HPDE6-E6E7 (cell line): Measurements from ENCODE around the gene DAZAP2.
A peak's percentile ranks its signal among the peaks of the same experiment; 100 is the strongest.

Experiments
- DNase-seq: peaks from one replicate; pipeline ENCODE4 v3.0.0; 2011; ENCODE audit warnings: missing footprints; ENCODE audit errors: extremely low spot score

Gene DAZAP2

DNA sequence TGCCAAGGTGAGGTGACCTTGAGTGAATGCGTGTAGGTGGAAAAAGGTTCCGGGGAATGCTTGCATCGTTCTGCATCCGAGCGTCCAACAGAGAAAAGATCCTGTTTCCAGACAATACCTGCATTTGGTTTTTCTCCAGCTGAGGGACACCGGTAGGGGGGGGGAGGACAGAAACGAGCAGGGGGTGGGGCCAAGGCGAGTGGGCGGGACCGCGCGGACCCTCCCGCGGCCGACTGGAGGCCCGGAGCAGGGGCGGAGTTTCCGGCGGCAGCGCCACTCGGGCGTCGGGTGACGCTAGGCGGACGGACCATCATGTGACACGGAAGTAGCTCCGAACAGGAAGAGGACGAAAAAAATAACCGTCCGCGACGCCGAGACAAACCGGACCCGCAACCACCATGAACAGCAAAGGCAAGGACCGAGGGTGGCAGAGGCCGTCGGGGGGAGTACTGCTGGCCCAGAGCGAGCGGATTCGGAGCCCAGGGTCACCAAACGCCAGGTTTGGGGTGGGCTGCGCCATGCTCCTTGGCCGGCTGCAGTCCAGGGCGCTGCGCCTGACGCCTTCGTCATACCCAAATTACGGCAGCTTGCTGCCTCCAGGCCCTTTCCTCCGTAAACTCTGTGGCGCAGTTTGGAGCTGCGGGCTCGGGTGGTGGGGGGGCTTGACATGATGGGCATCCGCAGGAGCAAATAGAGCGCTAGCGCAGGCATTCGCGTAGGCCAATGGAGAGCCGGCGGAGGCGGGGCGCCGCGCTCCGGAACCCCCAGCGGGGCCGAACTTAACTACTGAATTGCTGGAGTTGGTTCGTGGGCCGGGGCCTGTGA lies at the start of gene DAZAP2:
Gene DAZAP2, plus strand, starts transcription at position 317 of the 825 bp plus-strand sequence. Its CDS starts 82 bp downstream, at position 399.
- peak; percentile 93 for DNase-seq

- DNase-seq: no peak
These were observed 48.8 kb upstream of the DAZAP2 start for GRCh38 chr12:51189790-51190355.

- no peak for DNase-seq
These were observed 47.8 kb upstream of the DAZAP2 start for GRCh38 chr12:51190820-51191219.

DNA sequence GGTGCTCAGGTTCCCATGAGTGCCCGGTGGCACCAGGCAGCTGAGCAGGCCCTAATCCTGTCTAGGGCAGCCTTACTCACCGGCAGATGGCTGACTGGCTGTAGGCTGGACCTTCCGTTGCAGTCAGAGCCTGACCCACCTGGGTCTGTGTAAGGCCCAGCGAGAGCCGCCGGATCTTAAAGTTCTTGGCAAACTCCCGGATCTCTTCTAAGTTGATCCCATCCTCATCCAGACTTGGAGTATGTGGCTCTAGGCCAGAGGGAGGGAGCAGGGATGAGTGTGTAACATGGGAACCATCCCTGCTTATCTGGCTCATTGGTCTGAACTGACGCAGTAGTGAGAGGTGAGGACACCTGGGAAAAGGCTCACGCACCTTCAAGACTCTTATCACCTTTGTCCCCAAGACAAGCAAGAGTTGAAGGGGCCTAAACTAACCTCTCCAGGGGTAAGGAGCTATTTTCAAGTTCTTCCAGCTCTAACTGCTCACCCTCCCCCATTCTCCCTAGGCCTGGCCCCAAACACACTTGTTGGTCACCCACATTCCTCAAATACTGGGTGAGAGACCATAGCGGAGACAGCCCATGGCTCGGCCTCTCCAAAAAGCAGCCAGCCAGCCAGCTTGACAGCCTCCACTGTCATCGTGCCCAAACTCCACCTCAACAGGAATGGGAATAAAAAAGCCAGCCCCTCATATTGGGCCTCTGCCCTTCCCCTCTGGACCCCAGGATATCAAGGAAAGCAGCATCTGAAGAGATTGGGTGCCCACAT lies 46.9 kb upstream of the DAZAP2 start:
- no peak for DNase-seq

DNA sequence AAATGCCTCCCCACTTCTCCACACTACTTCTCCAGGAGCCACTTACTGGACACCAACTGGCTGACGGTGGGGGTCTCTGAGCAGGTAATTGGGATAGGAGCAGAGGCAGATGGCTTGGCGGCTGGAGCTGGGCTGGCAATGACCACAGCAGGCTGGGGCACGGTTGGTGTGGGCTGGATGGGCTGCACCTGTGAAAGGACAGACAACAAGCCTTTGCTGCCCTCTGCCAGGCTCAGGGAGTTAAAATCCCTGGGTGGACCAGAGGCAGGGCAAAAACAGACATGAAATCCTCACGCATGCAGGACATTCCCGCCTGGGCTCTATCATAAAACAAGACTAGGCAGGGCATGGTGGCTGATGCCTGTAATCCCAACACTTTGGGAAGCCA lies 46.3 kb upstream of the DAZAP2 start:
- DNase-seq: no peak

GRCh38 chr12:51195841-51196240 lies 42.8 kb upstream of the DAZAP2 start:
- DNase-seq: no peak

DNA sequence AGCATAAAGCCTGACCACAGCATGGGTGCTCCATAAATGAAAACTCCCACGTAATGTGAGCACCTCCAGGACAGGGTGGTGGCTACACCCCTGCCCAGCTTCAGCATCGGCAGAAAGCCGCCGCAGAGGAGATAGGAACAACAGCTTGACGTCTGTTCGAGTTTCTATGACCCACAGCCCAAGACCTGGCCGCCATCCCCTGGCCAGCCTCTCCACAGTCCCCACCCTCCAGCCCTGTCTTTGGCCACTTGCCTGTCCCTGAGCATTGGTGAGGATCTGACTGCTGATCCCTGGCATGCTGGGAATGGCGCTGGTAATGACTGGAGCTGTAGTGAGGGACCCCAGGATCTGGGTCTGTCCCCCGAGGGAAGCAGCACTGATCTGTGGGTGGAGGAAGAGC lies 42.1 kb upstream of the DAZAP2 start:
- no peak for DNase-seq

- DNase-seq: no peak
These were observed 40.7 kb upstream of the DAZAP2 start for GRCh38 chr12:51197736-51198567.

DNA sequence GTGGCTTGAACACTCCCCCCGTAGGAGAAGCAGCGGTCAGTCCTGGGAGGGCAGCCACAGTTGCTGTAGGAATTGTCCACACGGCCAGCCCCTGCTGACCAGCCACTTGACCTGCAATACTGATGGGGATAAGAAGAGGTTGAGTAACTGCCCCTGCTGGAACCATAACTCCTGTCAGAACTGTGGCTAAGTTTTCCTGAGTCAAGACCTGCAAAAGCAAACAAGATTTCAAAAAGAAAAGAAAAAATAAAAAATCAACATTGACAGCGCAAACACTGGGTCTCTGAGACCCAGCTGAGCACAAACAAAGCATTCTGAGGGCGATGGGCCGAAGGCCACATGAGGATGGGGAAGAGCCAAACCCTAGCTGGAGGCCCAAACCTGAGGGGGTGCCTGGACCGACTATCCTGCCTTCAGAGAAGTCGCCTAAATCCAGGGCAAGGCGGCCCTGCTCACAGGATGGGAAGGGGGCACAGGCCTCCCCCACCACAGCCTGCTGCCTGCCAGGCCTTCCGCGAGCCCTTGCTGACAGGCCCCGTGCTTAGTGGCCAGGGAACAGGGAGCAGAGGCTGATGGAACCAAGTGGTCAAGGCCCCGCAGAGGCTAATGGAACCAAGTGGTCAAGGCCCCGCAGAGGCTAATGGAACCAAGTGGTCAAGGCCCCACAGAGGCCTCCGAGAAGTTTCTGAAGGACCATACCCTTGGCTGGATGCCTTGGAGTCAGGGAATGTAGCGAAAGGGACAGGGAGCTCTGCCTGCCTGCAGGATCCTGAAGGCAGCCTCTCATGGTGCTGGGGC lies 39.9 kb upstream of the DAZAP2 start:
- no peak for DNase-seq

GRCh38 chr12:51199366-51199945 lies 39.2 kb upstream of the DAZAP2 start:
- no peak for DNase-seq

DNA sequence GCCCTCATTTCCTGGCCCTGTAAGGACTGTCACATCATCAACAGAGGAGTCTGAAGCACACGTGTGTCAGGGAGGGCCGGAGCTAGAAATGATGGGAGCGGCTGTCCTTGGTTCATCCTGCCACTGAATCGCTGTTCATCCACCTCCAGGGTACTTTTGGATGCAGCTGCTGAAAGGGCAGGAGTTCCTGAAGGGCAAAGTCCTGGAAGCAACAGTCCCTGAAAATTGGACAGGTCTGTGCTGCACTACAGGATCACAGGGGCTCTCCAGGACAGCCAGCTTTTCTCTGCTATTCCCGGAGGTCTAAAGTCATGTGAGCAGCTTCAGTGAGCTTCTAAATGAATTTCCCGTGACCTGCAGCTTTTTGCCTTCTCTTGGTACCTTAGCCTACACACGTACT lies 38.5 kb upstream of the DAZAP2 start:
- no peak for DNase-seq

- DNase-seq: no peak
These were observed 37.8 kb upstream of the DAZAP2 start for GRCh38 chr12:51200806-51201205.

DNA sequence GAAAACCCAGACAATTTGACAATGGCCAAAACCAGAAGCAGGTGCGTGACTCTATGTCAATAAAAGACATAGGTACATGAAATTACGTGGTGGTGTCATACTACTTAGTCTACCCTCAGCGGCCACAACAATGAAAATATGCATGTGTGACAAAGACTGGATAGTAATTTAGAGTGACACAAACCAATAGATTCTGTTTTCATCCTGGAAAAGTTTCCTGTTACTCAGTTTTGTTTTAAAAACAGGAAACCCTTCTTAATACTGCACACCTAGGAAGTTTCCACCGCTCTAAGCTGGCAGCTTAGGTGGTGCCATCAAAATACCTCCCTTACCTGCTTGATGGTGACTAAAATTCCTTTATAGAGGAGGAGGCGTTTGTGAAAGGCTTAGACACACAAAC lies 35.9 kb upstream of the DAZAP2 start:
- no peak for DNase-seq

- no peak for DNase-seq
These were observed 33.3 kb upstream of the DAZAP2 start for GRCh38 chr12:51205350-51205749.

- no peak for DNase-seq
These were observed 30.5 kb upstream of the DAZAP2 start for GRCh38 chr12:51208016-51208660.

GRCh38 chr12:51209259-51209658 lies 29.4 kb upstream of the DAZAP2 start:
- DNase-seq: no peak

DNA sequence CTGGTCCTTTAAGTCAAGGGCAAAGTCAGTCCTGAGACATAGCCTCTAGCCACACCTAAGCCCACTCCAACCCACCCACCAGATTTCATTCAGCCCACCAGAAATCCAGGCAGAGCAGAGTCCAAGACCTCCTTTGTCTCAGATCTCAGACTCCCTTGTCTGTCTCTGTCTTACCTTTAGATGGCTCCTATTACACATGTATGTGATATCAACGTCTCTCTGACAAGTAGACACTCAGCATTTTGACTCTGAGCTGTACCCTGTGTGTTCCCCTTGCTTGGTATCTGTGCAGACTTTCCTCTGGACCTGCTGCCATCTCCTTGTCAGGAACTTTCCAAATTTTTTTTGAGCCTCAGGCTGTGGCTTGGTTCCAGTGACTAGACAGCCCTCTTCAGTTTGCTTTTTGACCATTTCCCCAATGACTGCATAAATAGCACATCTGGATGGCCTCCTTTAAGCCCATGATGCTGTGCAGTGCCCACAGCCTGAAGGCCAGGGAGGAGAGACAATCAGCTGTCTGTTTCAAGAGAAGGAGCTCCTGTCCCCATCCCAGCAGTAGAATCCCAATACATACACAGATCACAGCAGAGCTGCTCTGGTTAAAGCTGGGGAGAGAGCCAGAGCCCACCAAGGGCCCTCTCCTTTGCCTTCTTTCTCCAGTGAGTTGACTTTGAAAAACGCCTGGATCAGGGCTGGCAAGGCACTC lies 27.8 kb upstream of the DAZAP2 start:
- no peak for DNase-seq

GRCh38 chr12:51214895-51215294 lies 23.7 kb upstream of the DAZAP2 start:
- no peak for DNase-seq

DNA sequence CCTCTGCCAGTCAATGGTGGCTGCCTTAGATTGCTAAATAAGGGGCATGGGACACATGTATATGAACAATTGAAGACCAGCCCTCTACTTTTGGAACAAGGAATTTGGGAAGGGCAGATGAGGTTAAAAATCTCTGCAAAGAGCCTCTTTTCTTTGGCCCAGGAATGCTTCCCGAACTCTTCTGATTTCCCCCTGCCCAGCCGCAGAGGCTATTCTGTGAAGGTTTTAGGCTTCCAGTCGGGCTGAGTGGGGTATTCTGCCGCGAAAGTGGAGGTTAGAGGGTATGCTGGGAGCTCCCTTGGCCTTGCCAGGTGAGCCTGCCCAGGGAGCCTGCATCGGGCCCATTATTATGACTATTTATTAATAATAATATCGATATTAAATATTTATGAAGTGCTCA lies 22.0 kb upstream of the DAZAP2 start:
- DNase-seq: no peak
